SK-N-SH (cell line): ENCODE measurements around the gene SRGN. TPM values are rescaled to one million over a fixed set of nuclear protein-coding genes. Genes with fewer than 3 reads are reported as not detected.

Source experiments
- CTCF ChIA-PET: fragments of 300-600, 350-600 bp; formaldehyde crosslinking; extraction: SDS; loops from one replicate; lab custom pipeline; 2021; lab: Yijun Ruan, JAX
- POLR2A ChIA-PET: fragments of 350-600 bp; sonication (Branson Sonifier 250); formaldehyde crosslinking; extraction: SDS; loops from one replicate; lab custom pipeline; 2020; ENCODE audit warnings: antibody characterized with exemption, inconsistent platforms; lab: Yijun Ruan, JAX
- DNase-seq: peaks from one replicate; pipeline ENCODE4 v3.0.0; 2012
- H2AFZ ChIP-seq: fragments of 200-600 bp; sonication (generic); 2 replicates; pipeline ENCODE4 v1.8.1; 2016; ENCODE audit warnings: antibody characterized with exemption, mild to moderate bottlenecking, low read depth
- H3F3A ChIP-seq: fragments of 200-600 bp; sonication (generic); replicated peaks from 2 replicates; pipeline ENCODE3; 2016; ENCODE audit warnings: antibody characterized with exemption, mild to moderate bottlenecking; ENCODE audit not compliant: insufficient read depth
- H3K27ac ChIP-seq, 2 experiments: fragments of 200-500 bp in 1 of 2; fragments of 200-600 bp in 1 of 2; sonication (Bioruptor generic) in 1 of 2; sonication (generic), shearing (Covaris generic) in 1 of 2; 2 replicates each; pipeline versions ENCODE4 v1.5.1 to v1.6.1; 2014 to 2016; ENCODE audit warnings: low read depth in 2 of 2, inconsistent platforms in 1 of 2, low read length in 1 of 2, mild to moderate bottlenecking in 1 of 2, mixed read lengths in 1 of 2
- H3K27me3 ChIP-seq: fragments of 200-600 bp; sonication (generic), shearing (Covaris generic); 2 replicates; pipeline ENCODE4 v1.6.1; 2016; ENCODE audit warnings: mixed run types; ENCODE audit not compliant: insufficient read depth
- H3K36me3 ChIP-seq, 2 experiments: fragments of 200-500 bp in 1 of 2; fragments of 200-600 bp in 1 of 2; sonication (Bioruptor generic) in 1 of 2; sonication (generic) in 1 of 2; replicated peaks in 1 of 2; 2 replicates each; pipeline versions ENCODE3 to v1.5.1; 2014 to 2016; ENCODE audit warnings: low read length in 1 of 2, mild to moderate bottlenecking in 1 of 2; ENCODE audit not compliant: insufficient read depth in 2 of 2, control insufficient read depth in 1 of 2
- H3K4me1 ChIP-seq, 2 experiments: fragments of 200-500 bp in 1 of 2; fragments of 200-600 bp in 1 of 2; sonication (Bioruptor generic) in 1 of 2; sonication (generic), shearing (Covaris generic) in 1 of 2; 2 replicates each; pipeline versions ENCODE4 v1.5.1 to v1.6.1; 2014 to 2016; ENCODE audit warnings: low read depth in 1 of 2, low read length in 1 of 2, mixed run types in 1 of 2; ENCODE audit not compliant: insufficient read depth in 2 of 2, control insufficient read depth in 1 of 2
- H3K4me2 ChIP-seq: fragments of 200-600 bp; sonication (generic), shearing (Covaris generic); 2 replicates; pipeline ENCODE4 v1.6.1; 2017; ENCODE audit warnings: mixed run types
- H3K4me3 ChIP-seq, 2 experiments: fragments of 200-500 bp in 1 of 2; fragments of 200-600 bp in 1 of 2; sonication (Bioruptor generic) in 1 of 2; sonication (generic), shearing (Covaris generic) in 1 of 2; 2 replicates each; pipeline versions ENCODE4 v1.5.1 to v1.8.1; 2014 to 2016; ENCODE audit warnings: low read depth in 2 of 2, inconsistent platforms in 1 of 2, low read length in 1 of 2, mild to moderate bottlenecking in 1 of 2, mixed read lengths in 1 of 2, moderate library complexity in 1 of 2
- H3K79me2 ChIP-seq: fragments of 200-600 bp; sonication (generic); 2 replicates; pipeline ENCODE4 v1.8.1; 2017; ENCODE audit warnings: mild to moderate bottlenecking; ENCODE audit not compliant: insufficient read depth
- H3K9ac ChIP-seq: fragments of 200-600 bp; sonication (generic); 2 replicates; pipeline ENCODE4 v1.6.1; 2017; ENCODE audit warnings: mixed run types
- H3K9me2 ChIP-seq: fragments of 200-600 bp; sonication (generic); 2 replicates; pipeline ENCODE4 v1.6.1; 2017; ENCODE audit warnings: mixed run types
- H3K9me3 ChIP-seq: fragments of 200-600 bp; sonication (generic); 2 replicates; pipeline ENCODE4 v1.6.1; 2017; ENCODE audit warnings: mixed run types, mild to moderate bottlenecking, moderate library complexity
- H4K20me1 ChIP-seq: fragments of 200-600 bp; sonication (generic); 2 replicates; pipeline ENCODE4 v1.6.1; 2017; ENCODE audit warnings: mild to moderate bottlenecking, mixed run types; ENCODE audit not compliant: insufficient read depth
- CHD2 ChIP-seq: fragments of 150-350 bp; IDR thresholded peaks from 2 replicates; pipeline ENCODE4 v1.6.1; 2018; ENCODE audit warnings: low read length; ENCODE audit not compliant: partially characterized antibody
- EZH2phosphoT487 ChIP-seq: fragments of 200-600 bp; sonication (generic); IDR thresholded peaks from 2 replicates; pipeline ENCODE4 v1.6.1; 2017; ENCODE audit warnings: low read depth, mixed run types, mild to moderate bottlenecking, antibody characterized with exemption, moderate library complexity, borderline replicate concordance
- FOSL2 ChIP-seq: IDR thresholded peaks from 2 replicates; pipeline ENCODE4 v1.4.0; 2012; ENCODE audit warnings: low read depth, mild to moderate bottlenecking, moderate library complexity, borderline replicate concordance
- GABPA ChIP-seq: IDR thresholded peaks from 2 replicates; pipeline ENCODE4 v1.4.0; 2012; ENCODE audit warnings: low read depth, mild to moderate bottlenecking
- MEF2A ChIP-seq: IDR thresholded peaks from 2 replicates; pipeline ENCODE4 v1.4.0; 2012; ENCODE audit warnings: low read depth, borderline replicate concordance
- MXI1 ChIP-seq: IDR thresholded peaks from 2 replicates; pipeline ENCODE4 v1.6.1; 2012; ENCODE audit warnings: mild to moderate bottlenecking, low read depth, low read length, improper control_type of control experiment
- NFIC ChIP-seq: IDR thresholded peaks from 2 replicates; pipeline ENCODE4 v1.4.0; 2012; ENCODE audit warnings: borderline replicate concordance
- NRF1 ChIP-seq: IDR thresholded peaks from 2 replicates; pipeline ENCODE4 v1.6.1; 2012; ENCODE audit warnings: low read depth, mild to moderate bottlenecking, low read length
- POLR2AphosphoS5 ChIP-seq: IDR thresholded peaks from 2 replicates; pipeline ENCODE4 v1.6.1; 2012; ENCODE audit warnings: low read depth, low read length
- RFX5 ChIP-seq: IDR thresholded peaks from 2 replicates; pipeline ENCODE4 v1.6.1; 2012; ENCODE audit warnings: mild to moderate bottlenecking, improper control_type of control experiment, low read length
- RXRA ChIP-seq: IDR thresholded peaks from 2 replicates; pipeline ENCODE4 v1.4.0; 2012; ENCODE audit warnings: low read depth, mild to moderate bottlenecking, borderline replicate concordance
- SIN3A ChIP-seq: IDR thresholded peaks from 2 replicates; pipeline ENCODE4 v1.6.1; 2012; ENCODE audit warnings: low read depth, mild to moderate bottlenecking, low read length, moderate library complexity, borderline replicate concordance
- SMC3 ChIP-seq: IDR thresholded peaks from 2 replicates; pipeline ENCODE4 v1.6.1; 2012; ENCODE audit warnings: low read depth, low read length, improper control_type of control experiment
- TAF1 ChIP-seq: IDR thresholded peaks from 2 replicates; pipeline ENCODE4 v1.6.1; 2012; ENCODE audit warnings: low read depth, mild to moderate bottlenecking, low read length, moderate library complexity, borderline replicate concordance
- TEAD4 ChIP-seq: IDR thresholded peaks from 2 replicates; pipeline ENCODE4 v1.4.0; 2012; ENCODE audit warnings: mild to moderate bottlenecking, borderline replicate concordance; ENCODE audit not compliant: insufficient read depth
- YY1 ChIP-seq: IDR thresholded peaks from 2 replicates; pipeline ENCODE4 v1.4.0; 2012; ENCODE audit warnings: low read depth, mild to moderate bottlenecking
- WGBS: methylation state at CpG from one replicate; pipeline ENCODE4 v1.1.6; 2017; ENCODE audit warnings: low lambda C conversion rate; 5-methylcytosine and 5-hydroxymethylcytosine counted together
- polyA plus RNA-seq, 3 experiments: library from polyadenylated mRNA; depleted of rRNA; stranded (reverse); fragments of >200 nt; gene quantifications; 2 replicates each; pipeline ENCODE4 v1.2.3, GENCODE V29; 2012
- TF ChIP-seq, protein P1 (sequence below): IDR thresholded peaks from 2 replicates; pipeline ENCODE4; 2012
- TF ChIP-seq, protein P2 (sequence below): fragments of 200-600 bp; sonication (generic); IDR thresholded peaks from 2 replicates; pipeline ENCODE4 v1.6.1; 2017; ENCODE audit warnings: antibody characterized with exemption, mild to moderate bottlenecking, moderate library complexity
- TF ChIP-seq, protein P3 (sequence below): fragments of 150-350 bp; IDR thresholded peaks from 2 replicates; pipeline ENCODE4 v1.6.1; 2017; ENCODE audit warnings: antibody characterized with exemption, low read length, low read depth, borderline replicate concordance
- TF ChIP-seq, protein P4 (sequence below): IDR thresholded peaks from 2 replicates; pipeline ENCODE4 v1.4.0; 2012; ENCODE audit warnings: low read depth, borderline replicate concordance
- TF ChIP-seq, protein P5 (sequence below): IDR thresholded peaks from 2 replicates; pipeline ENCODE4 v1.4.0; 2012; ENCODE audit warnings: low read depth
- TF ChIP-seq, protein P6 (sequence below): IDR thresholded peaks from 2 replicates; pipeline ENCODE4 v1.6.1; 2012; ENCODE audit warnings: mild to moderate bottlenecking, low read depth, low read length, moderate library complexity

The SRGN gene
- polyA plus RNA-seq, 1 of the 3 experiments (the other 2 are of a cell fraction), result 0.10 TPM

DNA sequence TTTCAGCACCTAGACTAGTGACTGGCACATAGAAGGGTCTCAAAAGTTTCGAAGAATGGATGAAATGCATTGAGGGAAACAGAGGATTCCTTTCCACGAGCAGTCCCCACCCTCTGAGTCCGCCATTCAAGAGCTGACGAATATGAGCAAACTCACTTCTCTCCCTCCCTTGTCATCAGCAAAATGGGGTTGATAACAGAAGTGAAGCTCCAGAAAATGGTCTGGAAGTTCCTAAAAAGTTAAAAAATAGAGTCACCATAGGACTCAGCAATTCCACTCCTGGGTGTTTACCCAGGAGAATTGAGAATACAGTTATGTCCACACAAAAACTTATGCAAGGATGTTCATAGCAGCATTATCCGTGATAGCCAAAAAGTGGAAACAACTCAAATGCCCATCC is 25.0 kb upstream of the SRGN start (continued):
- no peak for TF ChIP-seq SMC3
- no peak for TF ChIP-seq YY1
- TF ChIP-seq, protein P1, sequence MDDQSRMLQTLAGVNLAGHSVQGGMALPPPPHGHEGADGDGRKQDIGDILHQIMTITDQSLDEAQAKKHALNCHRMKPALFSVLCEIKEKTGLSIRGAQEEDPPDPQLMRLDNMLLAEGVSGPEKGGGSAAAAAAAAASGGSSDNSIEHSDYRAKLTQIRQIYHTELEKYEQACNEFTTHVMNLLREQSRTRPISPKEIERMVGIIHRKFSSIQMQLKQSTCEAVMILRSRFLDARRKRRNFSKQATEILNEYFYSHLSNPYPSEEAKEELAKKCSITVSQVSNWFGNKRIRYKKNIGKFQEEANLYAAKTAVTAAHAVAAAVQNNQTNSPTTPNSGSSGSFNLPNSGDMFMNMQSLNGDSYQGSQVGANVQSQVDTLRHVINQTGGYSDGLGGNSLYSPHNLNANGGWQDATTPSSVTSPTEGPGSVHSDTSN, result no peak
- TF ChIP-seq, protein P2, sequence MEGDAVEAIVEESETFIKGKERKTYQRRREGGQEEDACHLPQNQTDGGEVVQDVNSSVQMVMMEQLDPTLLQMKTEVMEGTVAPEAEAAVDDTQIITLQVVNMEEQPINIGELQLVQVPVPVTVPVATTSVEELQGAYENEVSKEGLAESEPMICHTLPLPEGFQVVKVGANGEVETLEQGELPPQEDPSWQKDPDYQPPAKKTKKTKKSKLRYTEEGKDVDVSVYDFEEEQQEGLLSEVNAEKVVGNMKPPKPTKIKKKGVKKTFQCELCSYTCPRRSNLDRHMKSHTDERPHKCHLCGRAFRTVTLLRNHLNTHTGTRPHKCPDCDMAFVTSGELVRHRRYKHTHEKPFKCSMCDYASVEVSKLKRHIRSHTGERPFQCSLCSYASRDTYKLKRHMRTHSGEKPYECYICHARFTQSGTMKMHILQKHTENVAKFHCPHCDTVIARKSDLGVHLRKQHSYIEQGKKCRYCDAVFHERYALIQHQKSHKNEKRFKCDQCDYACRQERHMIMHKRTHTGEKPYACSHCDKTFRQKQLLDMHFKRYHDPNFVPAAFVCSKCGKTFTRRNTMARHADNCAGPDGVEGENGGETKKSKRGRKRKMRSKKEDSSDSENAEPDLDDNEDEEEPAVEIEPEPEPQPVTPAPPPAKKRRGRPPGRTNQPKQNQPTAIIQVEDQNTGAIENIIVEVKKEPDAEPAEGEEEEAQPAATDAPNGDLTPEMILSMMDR, result no peak
- TF ChIP-seq FOSL2, result no peak
- no peak for TF ChIP-seq TEAD4
- no peak for TF ChIP-seq CHD2

DNA sequence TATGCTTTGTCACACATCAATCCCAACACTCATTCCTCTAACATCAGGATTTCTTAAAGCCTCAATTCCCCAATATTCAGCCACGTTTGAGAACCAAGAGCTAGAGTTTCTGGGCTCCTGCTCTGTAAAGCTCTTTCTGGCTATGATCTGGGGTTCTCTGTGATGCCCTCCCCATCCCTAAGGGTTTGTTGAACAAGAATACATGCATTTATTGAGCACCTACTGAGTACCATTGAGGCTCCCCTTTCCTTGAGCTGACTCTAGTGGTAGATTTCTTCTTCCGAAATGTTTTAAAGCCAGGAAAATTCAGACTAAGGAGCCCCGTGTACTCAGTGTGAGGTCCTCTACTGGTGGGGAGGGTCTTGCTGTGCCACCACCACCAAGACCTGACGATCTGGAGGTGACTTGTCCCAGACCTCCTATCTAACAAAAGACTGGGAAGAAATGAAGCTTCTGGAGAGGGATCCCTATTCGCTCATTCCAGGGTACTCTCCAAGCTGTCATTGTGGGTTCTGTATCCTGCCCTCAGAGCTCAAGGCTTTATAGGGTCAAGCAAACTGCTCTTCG is 23.1 kb upstream of the SRGN start:
- H3K9me2 ChIP-seq, result no peaks in the 10 kb centered on the region
- DNase-seq, result no peak
- no peaks in the 10 kb centered on the region for H3K36me3 ChIP-seq
- H3K27me3 ChIP-seq, result no peaks in the 10 kb centered on the region
- H3F3A ChIP-seq, result peaks cover 3% of the 10 kb centered on the region
- no peak overlapping the region for H3K9ac ChIP-seq
- ChIA-PET POLR2A (no interaction called here), CTCF (interaction anchor here (0.9 kb wide), 1 partner anchor 27 kb away, joined by 4 read pairs; no protein-coding TSS in a partner anchor)
- no peaks in the 10 kb centered on the region for H3K9me3 ChIP-seq
- no peak overlapping the region for H2AFZ ChIP-seq
- WGBS, result 65% methylated on average over 6 of the region's 6 CpGs
- peaks cover 0 to 5% of the 10 kb centered on the region in 2 experiments; a peak in 2 of 4 replicates for H3K4me1 ChIP-seq
- no peak overlapping the region for H3K27ac ChIP-seq
- H3K79me2 ChIP-seq, result no peaks in the 10 kb centered on the region
- no peaks in the 10 kb centered on the region for H4K20me1 ChIP-seq
- H3K4me2 ChIP-seq, result no peak overlapping the region
- no peak overlapping the region for H3K4me3 ChIP-seq
- TF ChIP-seq RXRA (no peak), MEF2A (no peak), GABPA (no peak), SIN3A (no peak), TAF1 (no peak), EZH2phosphoT487 (no peak), MXI1 (no peak), NRF1 (no peak), CHD2 (no peak), POLR2AphosphoS5 (no peak), NFIC (no peak), RFX5 (no peak)
- TF ChIP-seq, protein P3, sequence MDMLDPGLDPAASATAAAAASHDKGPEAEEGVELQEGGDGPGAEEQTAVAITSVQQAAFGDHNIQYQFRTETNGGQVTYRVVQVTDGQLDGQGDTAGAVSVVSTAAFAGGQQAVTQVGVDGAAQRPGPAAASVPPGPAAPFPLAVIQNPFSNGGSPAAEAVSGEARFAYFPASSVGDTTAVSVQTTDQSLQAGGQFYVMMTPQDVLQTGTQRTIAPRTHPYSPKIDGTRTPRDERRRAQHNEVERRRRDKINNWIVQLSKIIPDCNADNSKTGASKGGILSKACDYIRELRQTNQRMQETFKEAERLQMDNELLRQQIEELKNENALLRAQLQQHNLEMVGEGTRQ, result no peak
- TF ChIP-seq, protein P4, sequence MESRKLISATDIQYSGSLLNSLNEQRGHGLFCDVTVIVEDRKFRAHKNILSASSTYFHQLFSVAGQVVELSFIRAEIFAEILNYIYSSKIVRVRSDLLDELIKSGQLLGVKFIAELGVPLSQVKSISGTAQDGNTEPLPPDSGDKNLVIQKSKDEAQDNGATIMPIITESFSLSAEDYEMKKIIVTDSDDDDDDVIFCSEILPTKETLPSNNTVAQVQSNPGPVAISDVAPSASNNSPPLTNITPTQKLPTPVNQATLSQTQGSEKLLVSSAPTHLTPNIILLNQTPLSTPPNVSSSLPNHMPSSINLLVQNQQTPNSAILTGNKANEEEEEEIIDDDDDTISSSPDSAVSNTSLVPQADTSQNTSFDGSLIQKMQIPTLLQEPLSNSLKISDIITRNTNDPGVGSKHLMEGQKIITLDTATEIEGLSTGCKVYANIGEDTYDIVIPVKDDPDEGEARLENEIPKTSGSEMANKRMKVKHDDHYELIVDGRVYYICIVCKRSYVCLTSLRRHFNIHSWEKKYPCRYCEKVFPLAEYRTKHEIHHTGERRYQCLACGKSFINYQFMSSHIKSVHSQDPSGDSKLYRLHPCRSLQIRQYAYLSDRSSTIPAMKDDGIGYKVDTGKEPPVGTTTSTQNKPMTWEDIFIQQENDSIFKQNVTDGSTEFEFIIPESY, result no peak
- TF ChIP-seq, protein P5, sequence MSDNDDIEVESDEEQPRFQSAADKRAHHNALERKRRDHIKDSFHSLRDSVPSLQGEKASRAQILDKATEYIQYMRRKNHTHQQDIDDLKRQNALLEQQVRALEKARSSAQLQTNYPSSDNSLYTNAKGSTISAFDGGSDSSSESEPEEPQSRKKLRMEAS, result no peak
- TF ChIP-seq, protein P6, sequence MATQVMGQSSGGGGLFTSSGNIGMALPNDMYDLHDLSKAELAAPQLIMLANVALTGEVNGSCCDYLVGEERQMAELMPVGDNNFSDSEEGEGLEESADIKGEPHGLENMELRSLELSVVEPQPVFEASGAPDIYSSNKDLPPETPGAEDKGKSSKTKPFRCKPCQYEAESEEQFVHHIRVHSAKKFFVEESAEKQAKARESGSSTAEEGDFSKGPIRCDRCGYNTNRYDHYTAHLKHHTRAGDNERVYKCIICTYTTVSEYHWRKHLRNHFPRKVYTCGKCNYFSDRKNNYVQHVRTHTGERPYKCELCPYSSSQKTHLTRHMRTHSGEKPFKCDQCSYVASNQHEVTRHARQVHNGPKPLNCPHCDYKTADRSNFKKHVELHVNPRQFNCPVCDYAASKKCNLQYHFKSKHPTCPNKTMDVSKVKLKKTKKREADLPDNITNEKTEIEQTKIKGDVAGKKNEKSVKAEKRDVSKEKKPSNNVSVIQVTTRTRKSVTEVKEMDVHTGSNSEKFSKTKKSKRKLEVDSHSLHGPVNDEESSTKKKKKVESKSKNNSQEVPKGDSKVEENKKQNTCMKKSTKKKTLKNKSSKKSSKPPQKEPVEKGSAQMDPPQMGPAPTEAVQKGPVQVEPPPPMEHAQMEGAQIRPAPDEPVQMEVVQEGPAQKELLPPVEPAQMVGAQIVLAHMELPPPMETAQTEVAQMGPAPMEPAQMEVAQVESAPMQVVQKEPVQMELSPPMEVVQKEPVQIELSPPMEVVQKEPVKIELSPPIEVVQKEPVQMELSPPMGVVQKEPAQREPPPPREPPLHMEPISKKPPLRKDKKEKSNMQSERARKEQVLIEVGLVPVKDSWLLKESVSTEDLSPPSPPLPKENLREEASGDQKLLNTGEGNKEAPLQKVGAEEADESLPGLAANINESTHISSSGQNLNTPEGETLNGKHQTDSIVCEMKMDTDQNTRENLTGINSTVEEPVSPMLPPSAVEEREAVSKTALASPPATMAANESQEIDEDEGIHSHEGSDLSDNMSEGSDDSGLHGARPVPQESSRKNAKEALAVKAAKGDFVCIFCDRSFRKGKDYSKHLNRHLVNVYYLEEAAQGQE, result no peak
